GM12801 (cell line): ENCODE data around the gene TDRD6.

Experiments used
- CTCF ChIP-seq: IDR thresholded peaks from one replicate; pipeline ENCODE4 v1.5.1; 2011; ENCODE audit warnings: control low read depth; ENCODE audit not compliant: insufficient read length; ENCODE audit errors: extremely low read depth

The TDRD6 gene

GRCh38 chr6:46715141-46715540 lies 27.5 kb downstream of the TDRD6 start:
- no peak for TF ChIP-seq CTCF

GRCh38 chr6:46719099-46719498 lies 31.4 kb downstream of the TDRD6 start:
- TF ChIP-seq CTCF = no peak

- TF ChIP-seq CTCF = no peak
Measured at GRCh38 chr6:46720401-46720800, 32.7 kb downstream of the TDRD6 start.

- no peak for TF ChIP-seq CTCF
Measured at GRCh38 chr6:46729787-46730326, 42.2 kb downstream of the TDRD6 start.

- no peak for TF ChIP-seq CTCF
Measured at GRCh38 chr6:46730921-46731461, 43.3 kb downstream of the TDRD6 start.

- TF ChIP-seq CTCF = no peak
Measured at GRCh38 chr6:46733341-46733801, 45.7 kb downstream of the TDRD6 start.

- TF ChIP-seq CTCF = no peak
Measured at GRCh38 chr6:46734867-46735719, 47.4 kb downstream of the TDRD6 start, which contains the start of gene PLA2G7. Gene PLA2G7 (minus strand): TSS chr6:46735375. CDS start chr6:46722891, 12,484 bp downstream.
